GM12878 (cell line): ENCODE data around the gene C6orf120. TPM values are rescaled to one million over a fixed set of nuclear protein-coding genes. Genes with fewer than 3 reads are reported as not detected.

Source experiments
- ATAC-seq: fragments of 200-7000 bp; cut with Tn5 transposase; 3 replicates; pipeline ENCODE4 v1.9.1; 2020; ENCODE audit warnings: mild to moderate bottlenecking, moderate library complexity
- BruUV-seq: library from RNA; stranded (reverse); fragments of 400-500 nt; replicated peaks from 2 replicates; lab custom pipeline; 2021; lab: Mats Ljungman, UMichigan
- CTCF ChIA-PET: fragments of 300-600 bp; sonication (Branson Sonifier 250); formaldehyde crosslinking; extraction: SDS; loops from one replicate; lab custom pipeline; 2021; ENCODE audit warnings: inconsistent platforms; lab: Yijun Ruan, JAX
- POLR2A ChIA-PET: fragments of 350-600 bp; formaldehyde crosslinking; extraction: SDS; loops from one replicate; lab custom pipeline; 2021; ENCODE audit warnings: inconsistent platforms; lab: Charles Lee
- RAD21 ChIA-PET: fragments of 300-600 bp; sonication (Branson Sonifier 250); formaldehyde crosslinking; loops from one replicate; lab custom pipeline; 2023; ENCODE audit warnings: antibody characterized with exemption; ENCODE audit not compliant: unreplicated experiment; lab: Charles Lee
- SMC1A ChIA-PET: fragments of 300-600 bp; sonication (Branson Sonifier 250); formaldehyde crosslinking; loops from one replicate; lab custom pipeline; 2023; ENCODE audit not compliant: unreplicated experiment, uncharacterized antibody; lab: Charles Lee
- DNase-seq: peaks from one replicate; pipeline ENCODE4 v3.0.0-alpha.2; 2011; ENCODE audit warnings: low read depth, low spot score
- FAIRE-seq: peaks from 3 replicates; lab custom pipeline; 2011; peaks lifted over from hg19 to GRCh38; lab: Jason Lieb, UNC
- H2AFZ ChIP-seq: 2 replicates; pipeline ENCODE4 v1.6.0; 2011; ENCODE audit warnings: low read depth, low read length, control low read depth; ENCODE audit not compliant: control insufficient read depth
- H3K27ac ChIP-seq: 2 replicates; pipeline ENCODE4 v1.5.1; 2011; ENCODE audit warnings: control low read depth; ENCODE audit not compliant: control insufficient read depth, insufficient read depth
- H3K27me3 ChIP-seq, 2 experiments: replicated peaks in 1 of 2; 2 replicates each; pipeline versions ENCODE4 v1.6.0 to v1.6.1; 2011; ENCODE audit warnings: low read length in 1 of 2; ENCODE audit not compliant: control insufficient read depth in 2 of 2, insufficient read depth in 2 of 2
- H3K36me3 ChIP-seq, 2 experiments: 2 replicates each; pipeline ENCODE4 v1.5.1; 2011; ENCODE audit warnings: low read length in 1 of 2; ENCODE audit not compliant: control insufficient read depth in 2 of 2, insufficient read depth in 2 of 2
- H3K4me1 ChIP-seq: 2 replicates; pipeline ENCODE4 v1.6.1; 2011; ENCODE audit warnings: mild to moderate bottlenecking, low read length, moderate library complexity, mixed read lengths; ENCODE audit not compliant: control insufficient read depth, insufficient read depth
- H3K4me2 ChIP-seq: 2 replicates; pipeline ENCODE4 v1.6.0; 2011; ENCODE audit warnings: control low read depth; ENCODE audit not compliant: control insufficient read depth, insufficient read depth
- H3K4me3 ChIP-seq: fragments of 200-600 bp; sonication (generic); 2 replicates; pipeline ENCODE4 v1.5.1; 2016
- H3K79me2 ChIP-seq: 2 replicates; pipeline ENCODE4 v1.6.0; 2011; ENCODE audit warnings: low read length; ENCODE audit not compliant: control insufficient read depth, insufficient read depth
- H3K9ac ChIP-seq: 2 replicates; pipeline ENCODE4 v1.8.0; 2011; ENCODE audit warnings: low read length, control low read depth, mixed read lengths; ENCODE audit not compliant: control insufficient read depth, insufficient read depth
- H3K9me3 ChIP-seq: replicated peaks from 3 replicates; pipeline ENCODE4 v1.5.1; 2011; ENCODE audit warnings: mild to moderate bottlenecking, low read length; ENCODE audit not compliant: control insufficient read depth, insufficient read depth
- H4K20me1 ChIP-seq: 2 replicates; pipeline ENCODE4 v1.6.0; 2011; ENCODE audit not compliant: control insufficient read depth, insufficient read depth
- ATF3 ChIP-seq: IDR thresholded peaks from 2 replicates; pipeline ENCODE4 v1.6.1; 2011; ENCODE audit warnings: low read depth, mild to moderate bottlenecking, low read length, moderate library complexity, borderline replicate concordance; ENCODE audit errors: extremely low read depth
- ATF7 ChIP-seq: fragments of 450-650 bp; IDR thresholded peaks from 2 replicates; pipeline ENCODE4 v1.6.1; 2016; ENCODE audit warnings: low read depth, mild to moderate bottlenecking
- CBX5 ChIP-seq: sonication (generic); IDR thresholded peaks from 2 replicates; pipeline ENCODE4 v1.6.1; 2016; ENCODE audit warnings: low read depth, moderate library complexity, mild to moderate bottlenecking, inconsistent platforms
- DPF2 ChIP-seq: fragments of 450-650 bp; IDR thresholded peaks from 2 replicates; pipeline ENCODE4 v1.6.1; 2017; ENCODE audit warnings: mild to moderate bottlenecking
- HDAC6 ChIP-seq: fragments of 200-600 bp; sonication (generic); IDR thresholded peaks from one replicate; pipeline ENCODE4 v1.8.0; 2017; ENCODE audit warnings: antibody characterized with exemption; ENCODE audit not compliant: unreplicated experiment
- NFYA ChIP-seq: IDR thresholded peaks from 2 replicates; pipeline ENCODE4 v1.6.1; 2011; ENCODE audit warnings: low read depth, mild to moderate bottlenecking, low read length, improper control_type of control experiment, borderline replicate concordance
- REST ChIP-seq: IDR thresholded peaks from 2 replicates; pipeline ENCODE4 v1.6.1; 2012; ENCODE audit warnings: mild to moderate bottlenecking, low read depth, low read length
- TCF7 ChIP-seq: IDR thresholded peaks from 2 replicates; pipeline ENCODE4 v1.6.1; 2014; ENCODE audit warnings: antibody characterized with exemption, borderline replicate concordance
- ZNF592 ChIP-seq: fragments of 450-650 bp; IDR thresholded peaks from 2 replicates; pipeline ENCODE4 v1.6.1; 2017; ENCODE audit warnings: mild to moderate bottlenecking, moderate library complexity
- WGBS: methylation state at CpG from one replicate; pipeline ENCODE4 v1.1.6; 2016; ENCODE audit warnings: low lambda C conversion rate; ENCODE audit not compliant: insufficient replicate concordance, insufficient coverage; ENCODE audit errors: missing lambda C conversion rate; 5-methylcytosine and 5-hydroxymethylcytosine counted together
- in situ Hi-C: fragments of 300-500 bp; cut with MboI; formaldehyde crosslinking; loops from 9 replicates; pipeline ENCODE4 v1.14.3; 2018; ENCODE audit warnings: mixed read lengths
- intact Hi-C: fragments of 100-400 bp; cut with micrococcal nuclease; formaldehyde crosslinking; loops from one replicate; pipeline ENCODE4 v1.14.2; 2022; ENCODE audit not compliant: unreplicated experiment
- polyA plus RNA-seq, 11 experiments: library from polyadenylated mRNA; depleted of rRNA in 4 of 11; unstranded in 6 of 11; stranded (reverse) in 5 of 11; fragments of >200 nt; fragmentation: Nextera tagmentation in 4 of 11; fragmentation: Illumina TruSeq in 1 of 11; extraction: Ambion mirVana in 4 of 11; extraction: Trizol in 1 of 11; gene quantifications; 1 replicate in 1 of 11; 2 replicates in 10 of 11; pipeline versions ENCODE4 v1.2.1 to v1.2.3, GENCODE V29; 2011 to 2016; ENCODE audit warnings: inconsistent platforms in 2 of 11, missing spikeins in 2 of 11, low read depth in 1 of 11
- total RNA-seq, 4 experiments: library from RNA; depleted of rRNA in 3 of 4; stranded (reverse); fragments of >200 nt in 3 of 4; fragmentation: Illumina TruSeq in 1 of 4; extraction: Trizol in 1 of 4; gene quantifications; 2 replicates each; pipeline versions ENCODE4 v1.2.1 to v1.2.3, GENCODE V29; 2013 to 2021

Gene C6orf120
- total and polyA plus RNA-seq, 10 of the 15 experiments (the other 5 are each of a cell fraction or from before 2014, with no cell fraction given), result 3.6 to 23.9 (median 18.2) TPM

- ChIA-PET SMC1A (no interaction called here), CTCF (no interaction called here)
- no peak for ATAC-seq
- H3K27ac ChIP-seq, result no peak overlapping the region
- H3K4me3 ChIP-seq, result no peak overlapping the region
- TF ChIP-seq NFYA, result no peak
- TF ChIP-seq, all 136 proteins: peak for 0
- WGBS, result 48% methylated on average over 1 of the region's 1 CpG
- Histone ChIP-seq H3K4me1 (no peaks in the 10 kb centered on the region), H3K27me3 (no peaks in the 10 kb centered on the region), H3K9me3 (no peaks in the 10 kb centered on the region; the same call in 1 of the 3 replicates), H2AFZ (no peak overlapping the region), H3K36me3 (peaks cover 0 to under 1% of the 10 kb centered on the region in 2 experiments; a peak in 1 of 4 replicates), H3K9ac (no peak overlapping the region), H3K4me2 (no peak overlapping the region), H4K20me1 (no peaks in the 10 kb centered on the region), H3K79me2 (no peaks in the 10 kb centered on the region)
- no peak for FAIRE-seq
- BruUV-seq, result no TSS peak
- DNase-seq, result no peak
- intact Hi-C loops, result no loop called here
- POLR2A ChIA-PET, result no interaction called here
- RAD21 ChIA-PET, result no interaction called here
- in situ Hi-C loops, result no loop called here
These were observed 24.8 kb upstream of the C6orf120 start for GRCh38 chr6:169677096-169677495.

- ATAC-seq (no peak), DNase-seq (no peak), FAIRE-seq (no peak)
- Histone ChIP-seq H3K4me2 (no peak overlapping the region), H3K9me3 (no peaks in the 10 kb centered on the region; the same call in 1 of the 3 replicates), H3K9ac (no peak overlapping the region), H3K36me3 (peaks cover 0 to 6% of the 10 kb centered on the region in 2 experiments; a peak in 1 of 4 replicates), H3K27ac (no peak overlapping the region), H3K27me3 (no peaks in the 10 kb centered on the region), H3K4me1 (no peaks in the 10 kb centered on the region), H3K4me3 (no peak overlapping the region), H3K79me2 (no peaks in the 10 kb centered on the region), H4K20me1 (no peaks in the 10 kb centered on the region), H2AFZ (no peak overlapping the region)
- intact Hi-C loops, result no loop called here
- ChIA-PET POLR2A (no interaction called here), CTCF (no interaction called here), RAD21 (no interaction called here), SMC1A (no interaction called here)
- in situ Hi-C loops, result no loop called here
- BruUV-seq, result no TSS peak
- WGBS, result 53% methylated on average over 1 of the region's 1 CpG
- TF ChIP-seq REST (no peak), HDAC6 (no peak), TCF7 (no peak), CBX5 (no peak), ZNF592 (no peak), ATF3 (no peak), DPF2 (no peak), ATF7 (no peak)
These were observed 23.6 kb upstream of the C6orf120 start for GRCh38 chr6:169678342-169678741.
